Adrenal gland (tissue), 5 donors: ENCODE measurements around the gene STARD10.

Experiments
- CTCF ChIP-seq, 6 experiments: fragments of 450-650 bp in 4 of 6; fragments of 200-600 bp in 2 of 6; sonication (generic) in 1 of 6; IDR thresholded peaks; 1 replicate in 5 of 6; 2 replicates in 1 of 6; pipeline versions ENCODE4 v1.5.1 to v1.8.0; 2016 to 2021; ENCODE audit warnings: antibody characterized with exemption in 6 of 6, mild to moderate bottlenecking in 2 of 6, moderate library complexity in 1 of 6
- POLR2A ChIP-seq, 2 donors: fragments of 450-650 bp; IDR thresholded peaks; one replicate each; pipeline ENCODE4 v1.6.1; 2017; ENCODE audit warnings: antibody characterized with exemption in 2 of 2, mild to moderate bottlenecking in 2 of 2, moderate library complexity in 1 of 2
- donor health status: DM: no; HTN: no; CAD: no.

- TF ChIP-seq CTCF (IDR thresholded peaks at IDR 0.05) (no peak), POLR2A (IDR thresholded peaks at IDR 0.05) (no peak)
These were observed 66.3 kb downstream of the STARD10 start for GRCh38 chr11:72727521-72727920.
